Fibroblast of lung (primary cell): ENCODE data around the gene PRC1.

ENCODE experiments used
- CTCF ChIP-seq, 2 donors: IDR thresholded peaks in 1 of 2; conservative IDR thresholded peaks in 1 of 2; 1 replicate in 1 of 2; 2 replicates in 1 of 2; pipeline ENCODE4 v1.5.1; 2011 to 2012; ENCODE audit warnings: low read length in 2 of 2, control low read depth in 1 of 2, inconsistent platforms in 1 of 2, low read depth in 1 of 2, mild to moderate bottlenecking in 1 of 2
- EZH2 ChIP-seq: IDR thresholded peaks from 2 replicates; pipeline ENCODE4 v1.5.1; 2012; ENCODE audit warnings: low read length, control low read depth, mild to moderate bottlenecking; ENCODE audit errors: missing control alignments

GRCh38 chr15:90918034-90918788 is 76.1 kb downstream of the PRC1 start:
- TF ChIP-seq CTCF (conservative IDR thresholded peaks at IDR 0.05 in 1 of 2, IDR thresholded peaks at IDR 0.05 in 1 of 2; ENCODE audit: low read depth in 1 of 2, low read length in 2 of 2): no peak
- TF ChIP-seq EZH2: no peak
